Kidney epithelial cell (primary cell): Measurements from ENCODE around the gene KIF5A. TPM values are rescaled to one million over a fixed set of nuclear protein-coding genes. Genes with fewer than 3 reads are reported as not detected.

ENCODE experiments used
- DNase-seq: peaks from one replicate; pipeline ENCODE4 v3.0.0-alpha.2; 2010; ENCODE audit warnings: low read depth
- H3K27me3 ChIP-seq: 2 replicates; pipeline ENCODE4 v1.6.0; 2011; ENCODE audit warnings: low read length; ENCODE audit not compliant: control insufficient read depth, insufficient read depth
- H3K36me3 ChIP-seq: 2 replicates; pipeline ENCODE4 v1.5.1; 2011; ENCODE audit warnings: low read length; ENCODE audit not compliant: control insufficient read depth, insufficient read depth
- H3K4me3 ChIP-seq: 2 replicates; pipeline ENCODE4 v1.5.1; 2011; ENCODE audit warnings: low read depth, mild to moderate bottlenecking, control low read depth, low read length
- CTCF ChIP-seq: IDR thresholded peaks from 2 replicates; pipeline ENCODE4 v1.5.1; 2011; ENCODE audit warnings: mild to moderate bottlenecking, moderate library complexity, low read length, control low read depth, inconsistent platforms; ENCODE audit not compliant: insufficient read depth, poor library complexity, severe bottlenecking
- total RNA-seq: library from RNA; depleted of rRNA; stranded (reverse); fragments of >200 nt; gene quantifications from 2 replicates; pipeline ENCODE4 v1.2.3, GENCODE V29; 2015

The KIF5A gene
- total RNA-seq, 1 donor from 2014 or later = 1.9 TPM

GRCh38 chr12:57523706-57524614, 25.9 kb upstream of the KIF5A start:
- Histone ChIP-seq H3K36me3 (peaks cover 1% of the 10 kb centered on the region), H3K4me3 (peak overlapping the region; percentile 68), H3K27me3 (no peaks in the 10 kb centered on the region)
- TF ChIP-seq CTCF = no peak
- DNase-seq = no peak

GRCh38 chr12:57524814-57525614, 24.8 kb upstream of the KIF5A start:
- no peak for TF ChIP-seq CTCF
- Histone ChIP-seq H3K4me3 (no peak overlapping the region), H3K36me3 (peaks cover 3% of the 10 kb centered on the region), H3K27me3 (no peaks in the 10 kb centered on the region)
- DNase-seq = no peak

- no peak for TF ChIP-seq CTCF
- no peak overlapping the region for H3K4me3 ChIP-seq
- no peaks in the 10 kb centered on the region for H3K27me3 ChIP-seq
- peaks cover 4% of the 10 kb centered on the region for H3K36me3 ChIP-seq
- no peak for DNase-seq
Observed at GRCh38 chr12:57525615-57526383, 24.0 kb upstream of the KIF5A start.

GRCh38 chr12:57526477-57527126, 23.2 kb upstream of the KIF5A start:
- no peak for TF ChIP-seq CTCF
- no peak for DNase-seq
- peaks cover 4% of the 10 kb centered on the region for H3K36me3 ChIP-seq
- H3K27me3 ChIP-seq = no peaks in the 10 kb centered on the region
- H3K4me3 ChIP-seq = no peak overlapping the region

- H3K36me3 ChIP-seq = peaks cover 4% of the 10 kb centered on the region
- no peak for TF ChIP-seq CTCF
- no peak overlapping the region for H3K4me3 ChIP-seq
- no peak for DNase-seq
- H3K27me3 ChIP-seq = no peaks in the 10 kb centered on the region
Observed at GRCh38 chr12:57527184-57527583, 22.7 kb upstream of the KIF5A start.
